GM19238 (cell line): Measurements from ENCODE around the gene DHRSX.
"Not testable (repeated sequence)": the region's sequence is repeated elsewhere in the genome, so short reads cannot be mapped to it uniquely, and the experiment has no call there.

Source experiments
- DNase-seq: peaks from one replicate; pipeline ENCODE4 v3.0.0; 2011; ENCODE audit warnings: low spot score; ENCODE audit not compliant: insufficient read length

Gene DHRSX

GRCh38 chrX:2397229-2398063 is 103.3 kb downstream of the DHRSX start:
- DNase-seq, result no peak

- DNase-seq, result no peak
These were observed 105.3 kb downstream of the DHRSX start for GRCh38 chrX:2395261-2395992.

- no peak for DNase-seq
These were observed 108.7 kb downstream of the DHRSX start for GRCh38 chrX:2391869-2392606.

GRCh38 chrX:2390754-2391153 is 110.0 kb downstream of the DHRSX start:
- no peak for DNase-seq

- DNase-seq, result not testable (repeated sequence)
These were observed 111.0 kb downstream of the DHRSX start for GRCh38 chrX:2389731-2390130.

GRCh38 chrX:2389324-2389723 is 111.5 kb downstream of the DHRSX start:
- DNase-seq, result no peak

- DNase-seq, result no peak
These were observed 112.1 kb downstream of the DHRSX start for GRCh38 chrX:2388669-2389068.

- DNase-seq, result no peak
These were observed 113.0 kb downstream of the DHRSX start for GRCh38 chrX:2387614-2388239.

GRCh38 chrX:2385224-2385623 is 115.6 kb downstream of the DHRSX start:
- DNase-seq, result no peak

- DNase-seq, result no peak
These were observed 116.3 kb downstream of the DHRSX start for GRCh38 chrX:2384486-2384885.

GRCh38 chrX:2383735-2384134 is 117.0 kb downstream of the DHRSX start:
- no peak for DNase-seq

GRCh38 chrX:2383144-2383543 is 117.6 kb downstream of the DHRSX start:
- DNase-seq, result no peak

- not testable (repeated sequence) for DNase-seq
These were observed 118.2 kb downstream of the DHRSX start for GRCh38 chrX:2382433-2383048.

- DNase-seq, result no peak
These were observed 124.6 kb downstream of the DHRSX start for GRCh38 chrX:2376166-2376565.

GRCh38 chrX:2374086-2374485 is 126.7 kb downstream of the DHRSX start:
- no peak for DNase-seq

- no peak for DNase-seq
These were observed 127.2 kb downstream of the DHRSX start for GRCh38 chrX:2373615-2374014.

GRCh38 chrX:2371026-2371711 is 129.6 kb downstream of the DHRSX start:
- DNase-seq, result no peak

- no peak for DNase-seq
These were observed 130.3 kb downstream of the DHRSX start for GRCh38 chrX:2370456-2370855.

GRCh38 chrX:2369206-2369605 is 131.6 kb downstream of the DHRSX start:
- no peak for DNase-seq

GRCh38 chrX:2360731-2361130 is 140.0 kb downstream of the DHRSX start:
- DNase-seq, result no peak
